Suppressor macrophage (primary cell): ENCODE results near the gene SYT3.
A peak's percentile ranks its signal among the peaks of the same experiment; 100 is the strongest.

Experiments used
- DNase-seq, 4 experiments: peaks; one replicate each; pipeline ENCODE4 v3.0.0-alpha.2; 2020 to 2022
- total RNA-seq, 17 experiments: gene quantifications; one replicate each; lab custom pipeline; 2026; ENCODE audit warnings: mixed read lengths in 6 of 17, inconsistent platforms in 3 of 17; lab: John Stamatoyannopoulos, UW

SYT3 gene
- total RNA-seq, result 0 to 1.2 (median 0) reads per million in 17 experiments

- peak; percentile 14 to 37 (median 29) for DNase-seq
These were observed at the start of gene SYT3 for GRCh38 chr19:50639121-50640112. Gene SYT3, minus strand, starts transcription at chr19:50639881. Its CDS starts 2,470 bp downstream, at chr19:50637411.

- DNase-seq, result no peak
These were observed 49.1 kb upstream of the SYT3 start for GRCh38 chr19:50688766-50689165.

- no peak for DNase-seq
These were observed 46.8 kb upstream of the SYT3 start for GRCh38 chr19:50686310-50687032.

- DNase-seq, result peak; percentile 76 to 84 (median 82)
These were observed 39.8 kb upstream of the SYT3 start for GRCh38 chr19:50679177-50680125.

GRCh38 chr19:50678323-50678722 is 38.6 kb upstream of the SYT3 start:
- no peak for DNase-seq

GRCh38 chr19:50677636-50678035 is 38.0 kb upstream of the SYT3 start:
- no peak for DNase-seq

- DNase-seq, result no peak
These were observed 37.0 kb upstream of the SYT3 start for GRCh38 chr19:50676625-50677197.

- no peak for DNase-seq
These were observed 33.4 kb upstream of the SYT3 start for GRCh38 chr19:50673118-50673517.

GRCh38 chr19:50670102-50670380 is 30.4 kb upstream of the SYT3 start:
- DNase-seq, result no peak

- peak; percentile 52 to 73 (median 66) for DNase-seq
These were observed 29.8 kb upstream of the SYT3 start for GRCh38 chr19:50669302-50670101.

- no peak for DNase-seq
These were observed 29.2 kb upstream of the SYT3 start for GRCh38 chr19:50668879-50669278.

GRCh38 chr19:50668416-50668815 is 28.7 kb upstream of the SYT3 start:
- DNase-seq, result no peak

- no peak for DNase-seq
These were observed 28.1 kb upstream of the SYT3 start for GRCh38 chr19:50667759-50668231.

GRCh38 chr19:50667177-50667758 is 27.6 kb upstream of the SYT3 start:
- DNase-seq, result no peak

GRCh38 chr19:50666346-50667176 is 26.9 kb upstream of the SYT3 start:
- no peak for DNase-seq

GRCh38 chr19:50664204-50664603 is 24.5 kb upstream of the SYT3 start:
- no peak for DNase-seq

- no peak for DNase-seq
These were observed 23.8 kb upstream of the SYT3 start for GRCh38 chr19:50663482-50663790.

GRCh38 chr19:50662651-50663481 is 23.2 kb upstream of the SYT3 start:
- no peak for DNase-seq
